HG03025 (cell line): ENCODE results near the gene SHISA4.
"Not testable (repeated sequence)": the region's sequence is repeated elsewhere in the genome, so short reads cannot be mapped to it uniquely, and the experiment has no call there.

Experiments
- ATAC-seq: cut with Tn5 transposase; IDR thresholded peaks from one replicate; pipeline ENCODE4 v1.9.1; 2021; ENCODE audit warnings: mild to moderate bottlenecking, moderate library complexity; ENCODE audit not compliant: unreplicated experiment, low FRiP score

The SHISA4 gene

DNA sequence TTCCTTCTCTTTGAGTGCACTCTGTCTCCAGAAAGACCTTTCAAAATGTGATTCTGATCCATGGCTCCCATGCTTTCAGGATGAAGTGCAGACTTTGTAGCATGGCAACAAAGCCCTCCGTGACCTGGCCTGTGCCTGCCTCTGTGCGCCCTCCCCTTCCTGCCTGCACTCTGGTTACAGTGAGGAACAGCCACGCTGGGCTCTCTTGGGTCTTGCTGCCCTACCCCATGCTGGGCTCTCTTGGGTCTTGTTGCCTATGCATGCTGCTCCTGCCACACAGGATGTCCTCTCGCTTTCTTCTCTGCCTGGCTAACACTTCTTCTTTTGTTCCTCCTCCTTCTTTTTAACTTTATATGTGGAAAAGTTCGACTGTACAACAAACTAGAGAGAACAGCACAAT lies 29.6 kb downstream of the SHISA4 start:
- ATAC-seq = no peak

DNA sequence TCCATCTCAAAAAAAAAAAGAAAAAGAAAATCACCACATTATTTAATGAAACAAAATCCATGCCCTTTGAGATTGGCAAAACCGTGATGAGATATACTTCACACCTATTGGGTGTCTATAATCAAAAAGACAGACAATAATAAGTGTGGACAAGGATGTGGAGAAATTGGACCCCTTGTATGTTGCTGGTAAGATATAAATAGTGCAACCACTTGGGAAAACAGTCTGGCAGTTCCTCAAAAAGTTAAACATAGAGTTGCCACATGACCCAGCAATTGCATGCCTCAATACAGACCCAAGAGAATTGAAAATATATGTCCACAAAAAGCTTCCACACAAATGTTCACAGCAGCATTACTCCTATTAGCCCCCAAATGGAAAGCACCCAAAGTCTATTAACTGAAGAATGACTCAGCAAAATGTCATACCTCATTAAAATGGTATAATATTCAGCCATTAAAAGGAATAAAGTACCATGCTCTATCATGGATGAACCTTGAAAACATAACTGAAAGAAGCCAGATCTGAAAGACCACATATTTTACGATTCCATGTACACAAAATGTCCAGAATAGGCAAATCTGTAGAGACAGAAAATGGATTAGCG lies 33.4 kb downstream of the SHISA4 start:
- ATAC-seq = no peak

DNA sequence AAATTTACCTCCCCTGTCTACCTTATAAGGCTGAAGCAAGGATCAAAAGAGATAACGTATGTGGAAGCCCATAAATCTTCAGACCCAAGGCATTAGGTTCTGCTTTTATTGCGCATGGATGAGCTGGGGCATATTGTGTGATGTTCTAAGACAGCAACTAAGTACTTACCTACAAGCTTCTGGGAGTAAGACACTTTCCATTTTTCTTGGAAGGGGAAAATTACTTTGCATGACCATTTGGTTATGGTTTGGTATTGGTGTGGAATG lies 36.5 kb downstream of the SHISA4 start:
- no peak for ATAC-seq

DNA sequence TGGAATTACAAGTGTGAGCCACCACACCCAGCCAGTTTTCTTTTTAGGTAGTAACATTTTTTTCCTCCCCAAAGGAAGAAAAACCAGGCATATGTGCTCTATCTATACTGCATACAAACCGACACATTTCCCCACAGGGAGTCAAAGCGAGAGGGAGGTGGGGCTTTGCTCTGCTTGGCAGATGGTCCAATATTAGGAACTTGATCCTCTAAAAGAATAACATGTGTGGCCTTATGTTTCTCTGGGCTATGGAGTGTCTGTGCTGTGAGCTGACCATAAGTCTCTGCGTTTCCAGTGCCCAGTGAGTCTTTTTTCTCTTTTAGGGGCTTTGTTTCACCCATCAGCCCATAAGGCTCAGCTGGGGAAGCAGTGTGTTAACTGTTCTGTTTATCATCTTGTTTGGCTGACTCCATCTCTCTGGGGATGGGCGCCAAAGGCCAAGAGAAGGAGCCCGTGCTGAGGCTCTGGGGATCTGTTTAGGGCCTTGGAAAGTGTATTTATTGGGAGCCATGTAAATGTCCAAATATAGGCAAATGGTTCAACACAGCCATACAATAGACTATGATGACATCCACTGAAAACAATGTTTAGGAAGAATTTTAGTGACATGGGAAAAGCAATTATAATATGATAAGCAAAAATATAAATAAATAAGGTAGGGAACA lies 37.4 kb downstream of the SHISA4 start:
- no peak for ATAC-seq

DNA sequence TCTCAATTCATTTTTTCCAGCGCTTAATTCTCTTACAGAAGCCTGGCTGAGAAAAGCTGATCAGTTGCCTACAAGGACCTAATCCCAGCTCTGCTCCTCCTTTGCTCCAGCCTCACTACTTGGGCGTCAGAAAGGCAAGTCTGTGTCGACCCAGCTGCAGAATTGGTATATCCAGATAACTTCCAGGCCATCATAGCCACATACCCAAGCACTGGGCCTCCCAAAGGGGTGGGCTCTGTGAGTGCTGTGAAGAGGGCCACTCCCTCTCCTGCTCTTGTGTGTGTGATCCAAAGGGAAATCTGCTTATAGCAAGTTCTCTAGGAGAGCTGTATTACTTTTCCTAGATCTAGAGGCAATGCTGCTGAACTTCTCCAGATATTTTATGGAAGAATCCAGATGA lies 39.6 kb downstream of the SHISA4 start:
- no peak for ATAC-seq

DNA sequence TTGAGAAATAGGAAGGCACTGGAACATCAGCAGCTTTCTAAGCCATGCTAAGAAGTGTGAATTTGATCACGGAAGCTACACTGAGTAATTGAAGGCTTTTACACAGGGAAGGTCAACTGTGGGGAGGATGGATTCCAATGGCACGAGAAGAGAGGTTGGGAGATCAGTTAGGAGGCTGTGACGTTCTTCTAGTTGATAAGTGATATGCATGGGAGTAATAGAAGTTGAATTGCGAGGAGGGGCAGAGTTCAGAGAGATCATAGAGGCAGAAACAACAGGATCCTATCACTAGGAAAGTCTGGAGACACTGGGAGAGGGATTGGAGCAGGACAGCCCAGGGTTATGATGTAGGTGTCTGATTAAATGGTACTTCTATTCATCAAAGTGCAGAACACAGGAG lies 41.4 kb downstream of the SHISA4 start:
- ATAC-seq = no peak

DNA sequence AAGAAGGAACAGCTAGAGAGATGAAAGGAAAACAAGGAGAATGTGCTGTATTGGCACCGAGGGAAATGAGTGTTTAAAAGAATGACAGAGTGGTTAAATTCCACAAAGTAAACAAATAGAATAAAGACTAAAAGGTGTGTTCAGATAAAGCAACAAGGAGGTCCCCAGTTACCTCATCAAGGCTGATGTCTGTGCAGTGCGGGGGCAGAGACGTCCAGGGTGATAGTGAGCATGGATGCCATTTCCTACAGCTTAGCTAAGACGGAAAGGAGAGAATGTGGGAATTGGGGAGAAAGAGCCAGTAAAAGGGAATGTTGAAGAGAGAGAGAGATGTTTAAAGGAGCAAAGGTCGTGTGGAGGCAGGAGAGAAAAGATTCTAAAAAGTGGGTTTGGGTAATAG lies 42.1 kb downstream of the SHISA4 start:
- no peak for ATAC-seq

DNA sequence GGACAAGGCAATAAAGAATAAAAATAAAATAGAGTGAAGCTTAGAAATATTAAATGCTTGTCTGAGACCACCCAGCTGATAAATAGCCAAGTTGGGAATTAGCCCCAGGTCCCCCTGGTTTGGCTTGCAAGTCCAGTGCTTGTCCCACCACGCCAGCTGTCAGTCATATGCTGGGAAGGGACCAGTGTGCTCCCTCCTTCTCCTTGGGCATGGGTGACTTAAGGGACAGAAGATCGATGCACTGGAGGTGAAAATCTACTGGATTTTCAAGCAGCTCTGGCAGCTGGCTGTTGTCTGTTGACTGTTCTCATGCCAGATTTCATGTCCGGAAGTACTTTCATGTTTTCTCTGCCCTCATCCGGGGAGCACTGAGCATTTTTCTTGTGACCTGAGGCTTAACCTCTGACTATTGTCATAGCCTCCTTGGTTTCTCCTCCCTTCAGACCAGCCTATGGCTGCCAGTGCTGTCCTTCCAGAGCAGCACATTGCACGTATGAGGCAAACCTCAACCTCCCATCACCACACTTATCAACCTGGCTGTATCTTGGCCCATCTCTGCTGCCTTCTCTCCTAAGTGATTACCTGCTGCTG lies 45.2 kb downstream of the SHISA4 start:
- no peak for ATAC-seq

DNA sequence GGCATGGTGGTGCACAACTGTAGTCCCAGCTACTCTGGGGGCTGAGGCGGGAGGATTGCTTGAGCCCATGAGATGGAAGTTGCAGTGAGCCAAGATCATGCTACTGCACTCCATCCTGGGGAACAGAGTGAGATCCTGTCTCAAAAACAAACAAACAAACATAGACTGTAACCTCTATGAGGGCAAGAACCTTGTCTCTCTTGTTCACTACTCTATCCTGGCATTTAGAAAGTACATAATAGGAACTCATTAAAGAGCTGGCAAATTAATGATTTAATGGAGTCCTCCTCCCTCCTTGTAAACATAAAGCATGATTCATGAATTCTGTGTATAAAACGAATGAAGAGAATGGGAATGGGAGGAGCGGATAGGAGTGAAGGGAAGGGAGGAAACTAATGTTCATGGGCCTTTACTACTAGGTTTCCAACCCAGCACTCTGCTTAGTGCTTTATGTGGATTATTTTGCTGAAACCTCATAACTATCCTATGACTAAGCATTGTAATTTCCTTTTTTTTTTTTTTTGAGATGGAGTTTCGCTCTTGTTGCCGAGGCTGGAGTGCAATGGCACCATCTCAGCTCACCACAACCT lies 49.0 kb downstream of the SHISA4 start:
- no peak for ATAC-seq

DNA sequence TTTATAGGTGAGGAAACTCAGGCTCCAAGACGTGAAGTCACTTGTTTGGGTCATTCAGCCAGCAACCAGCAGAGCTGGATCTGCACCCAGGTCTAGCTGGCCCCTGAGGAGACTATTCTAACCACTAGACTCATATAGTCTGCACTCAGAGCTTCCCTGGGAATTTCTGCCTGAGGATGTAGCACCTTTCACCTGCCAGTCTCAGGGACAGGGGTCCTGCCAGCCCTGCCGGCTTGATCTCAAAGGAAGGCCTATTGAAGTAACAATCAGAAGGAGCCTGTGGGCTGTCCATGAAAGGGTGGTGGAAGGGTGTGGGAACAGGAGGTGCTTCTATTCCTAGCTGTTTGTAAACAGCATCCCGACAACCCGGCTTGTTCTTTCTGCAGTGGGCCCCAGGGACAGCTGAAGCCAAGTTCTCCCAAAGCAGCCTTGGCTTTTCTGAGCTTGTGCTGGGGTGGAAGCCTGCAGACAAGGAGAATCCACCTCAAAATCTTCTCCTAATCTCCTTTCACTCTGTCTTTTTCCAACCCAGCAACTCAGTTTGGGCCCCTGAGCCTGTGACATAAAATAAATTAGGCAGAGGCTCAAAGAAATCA lies 49.8 kb downstream of the SHISA4 start:
- ATAC-seq = no peak

DNA sequence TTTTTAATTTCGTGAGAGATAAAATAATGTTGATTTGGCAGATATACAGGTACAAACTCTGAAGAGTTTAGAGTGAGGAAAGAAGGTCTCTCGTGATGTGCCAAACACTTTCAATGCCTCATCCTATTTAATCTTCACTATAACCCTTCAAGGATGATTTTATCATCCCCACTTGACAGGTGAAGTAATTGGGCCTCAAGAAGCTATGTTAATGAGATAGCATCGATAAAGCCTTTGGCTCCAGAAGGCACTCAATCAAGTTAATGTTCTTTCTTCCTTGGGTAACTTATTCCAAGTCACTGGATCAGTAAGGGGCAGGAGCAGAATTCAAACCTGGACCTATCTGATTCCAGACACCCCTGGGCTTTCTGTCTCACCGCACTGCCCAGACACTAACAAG lies 50.5 kb downstream of the SHISA4 start:
- no peak for ATAC-seq

DNA sequence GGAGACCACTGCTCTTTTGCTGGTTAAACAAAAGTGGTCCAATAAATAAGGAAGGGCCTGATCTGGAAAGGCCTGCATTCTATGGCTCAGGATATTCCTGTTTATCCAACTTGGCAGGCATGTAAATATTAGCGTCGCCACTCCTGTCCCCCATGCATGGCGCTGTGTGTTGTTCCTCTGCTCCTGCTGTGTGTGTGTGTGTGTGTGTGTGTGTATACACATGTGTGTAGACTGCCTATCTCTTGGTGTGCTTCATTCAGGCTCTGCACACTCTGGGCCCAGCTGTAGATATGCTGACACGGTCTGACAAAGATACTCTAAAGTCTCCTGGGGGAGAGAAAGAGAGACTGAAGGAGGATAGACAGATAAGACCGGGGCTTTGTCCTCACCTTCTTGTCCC lies 50.9 kb downstream of the SHISA4 start:
- no peak for ATAC-seq

DNA sequence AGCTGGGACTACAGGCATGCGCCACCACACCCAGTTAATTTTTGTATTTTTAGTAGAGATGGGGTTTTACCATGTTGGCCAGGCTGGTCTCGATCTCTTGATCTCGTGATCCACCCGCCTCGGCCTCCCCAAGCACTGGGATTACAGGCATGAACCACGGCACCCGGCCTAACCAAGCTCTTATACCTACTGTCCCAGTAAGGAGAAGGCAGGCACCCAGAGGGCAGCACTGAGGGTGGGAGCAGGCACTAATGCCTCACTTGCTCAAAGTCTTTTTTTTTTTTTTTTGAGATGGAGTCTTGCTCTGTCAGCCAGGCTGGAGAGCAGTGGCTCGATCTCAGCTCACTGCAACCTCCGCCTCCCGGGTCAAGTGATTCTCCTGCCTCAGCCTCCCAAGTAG lies 51.6 kb downstream of the SHISA4 start:
- not testable (repeated sequence) for ATAC-seq

DNA sequence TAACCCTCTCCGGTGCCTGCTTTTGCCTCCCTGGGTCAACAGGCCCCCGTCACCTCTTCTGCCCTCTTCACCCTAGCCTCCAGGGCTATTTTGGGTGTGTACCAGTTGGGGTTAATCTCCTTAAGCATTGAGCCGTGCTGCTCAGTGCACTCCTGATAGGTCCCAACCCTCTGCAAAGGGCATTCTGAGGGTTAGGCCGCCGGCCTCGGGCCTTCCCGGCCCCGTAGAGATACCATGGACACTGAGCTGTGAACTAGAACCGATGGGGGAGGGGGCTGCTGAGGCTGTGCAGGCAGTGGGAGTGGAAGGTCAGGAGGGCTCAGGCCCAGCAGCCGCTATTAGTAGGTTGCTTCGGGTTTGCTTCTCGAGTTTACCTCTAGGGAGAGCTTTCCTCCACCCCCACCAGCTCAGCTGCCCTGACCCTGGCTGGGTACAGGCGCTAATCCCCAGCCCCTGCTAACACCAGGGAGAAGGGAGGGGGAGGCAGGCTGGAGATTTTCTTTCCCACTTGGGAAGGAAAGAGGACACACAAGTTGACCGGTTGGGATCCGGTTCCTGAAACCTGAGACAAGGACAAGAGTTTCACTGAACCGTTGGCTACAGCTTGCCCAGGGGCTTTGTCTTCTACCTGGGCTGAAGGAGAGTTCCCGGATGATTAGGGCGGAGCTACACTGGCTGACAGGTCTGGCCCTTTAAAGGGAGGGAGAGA lies 52.9 kb downstream of the SHISA4 start:
- no peak for ATAC-seq

DNA sequence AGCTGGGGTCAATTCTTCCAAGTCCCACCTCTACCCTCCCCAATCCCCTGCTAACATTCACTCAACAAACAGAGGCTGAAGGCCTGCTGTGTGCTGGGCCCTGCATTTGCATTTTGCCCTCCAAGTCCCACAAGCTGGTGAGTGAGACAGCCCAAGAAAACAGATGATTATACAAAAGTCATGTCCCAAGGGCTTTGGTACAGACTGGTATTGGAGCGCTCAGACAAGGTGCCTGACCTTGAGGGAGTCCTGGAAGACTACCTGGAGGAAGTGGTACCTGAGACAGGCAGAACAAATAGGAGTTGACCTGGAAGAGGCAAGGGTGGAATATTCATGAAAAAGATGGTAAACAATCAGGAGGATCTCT lies 53.4 kb downstream of the SHISA4 start:
- ATAC-seq = no peak
